Neural cell (in vitro differentiated cells): ENCODE results near the gene SND1.

Experiments used
- POLR2AphosphoS5 ChIP-seq: IDR thresholded peaks from 2 replicates; pipeline ENCODE4 v1.6.1; 2012
- RAD21 ChIP-seq: fragments of 450-650 bp; conservative IDR thresholded peaks from 2 replicates; pipeline ENCODE4 v1.6.1; 2014; ENCODE audit warnings: antibody characterized with exemption, mild to moderate bottlenecking, moderate library complexity
- SMC3 ChIP-seq: fragments of 450-650 bp; conservative IDR thresholded peaks from 2 replicates; pipeline ENCODE4 v1.6.1; 2014; ENCODE audit warnings: antibody characterized with exemption, mild to moderate bottlenecking, moderate library complexity; ENCODE audit not compliant: poor library complexity
- TAF1 ChIP-seq: IDR thresholded peaks from 2 replicates; pipeline ENCODE4 v1.6.1; 2012; ENCODE audit warnings: low read depth
- TF ChIP-seq, protein P1 (sequence below): fragments of 450-650 bp; IDR thresholded peaks from 2 replicates; pipeline ENCODE4 v1.5.1; 2014; ENCODE audit warnings: antibody characterized with exemption, mild to moderate bottlenecking, moderate library complexity; ENCODE audit not compliant: poor library complexity, severe bottlenecking

DNA sequence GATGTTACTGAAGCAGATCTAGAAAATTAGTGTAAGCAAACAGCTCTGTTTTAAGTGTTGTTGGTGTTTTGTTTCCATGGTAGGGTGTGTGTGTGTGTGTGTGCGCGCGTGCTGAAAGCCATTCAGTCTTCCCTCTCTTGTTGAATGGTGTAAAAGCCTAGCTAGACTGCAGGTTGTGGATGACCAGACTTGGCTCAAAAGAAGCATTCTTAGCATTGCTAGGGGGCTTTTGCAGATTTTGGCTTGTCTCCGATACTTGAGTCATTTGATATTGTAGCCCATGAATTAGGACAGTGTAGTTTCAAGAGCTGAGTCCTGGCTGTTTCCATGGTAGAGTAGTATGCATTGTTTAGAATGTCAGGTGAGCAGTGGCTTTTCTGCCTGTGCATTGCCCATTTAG is 99.1 kb downstream of the SND1 start:
- TF ChIP-seq, protein P1, sequence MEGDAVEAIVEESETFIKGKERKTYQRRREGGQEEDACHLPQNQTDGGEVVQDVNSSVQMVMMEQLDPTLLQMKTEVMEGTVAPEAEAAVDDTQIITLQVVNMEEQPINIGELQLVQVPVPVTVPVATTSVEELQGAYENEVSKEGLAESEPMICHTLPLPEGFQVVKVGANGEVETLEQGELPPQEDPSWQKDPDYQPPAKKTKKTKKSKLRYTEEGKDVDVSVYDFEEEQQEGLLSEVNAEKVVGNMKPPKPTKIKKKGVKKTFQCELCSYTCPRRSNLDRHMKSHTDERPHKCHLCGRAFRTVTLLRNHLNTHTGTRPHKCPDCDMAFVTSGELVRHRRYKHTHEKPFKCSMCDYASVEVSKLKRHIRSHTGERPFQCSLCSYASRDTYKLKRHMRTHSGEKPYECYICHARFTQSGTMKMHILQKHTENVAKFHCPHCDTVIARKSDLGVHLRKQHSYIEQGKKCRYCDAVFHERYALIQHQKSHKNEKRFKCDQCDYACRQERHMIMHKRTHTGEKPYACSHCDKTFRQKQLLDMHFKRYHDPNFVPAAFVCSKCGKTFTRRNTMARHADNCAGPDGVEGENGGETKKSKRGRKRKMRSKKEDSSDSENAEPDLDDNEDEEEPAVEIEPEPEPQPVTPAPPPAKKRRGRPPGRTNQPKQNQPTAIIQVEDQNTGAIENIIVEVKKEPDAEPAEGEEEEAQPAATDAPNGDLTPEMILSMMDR: no peak
- TF ChIP-seq POLR2AphosphoS5: no peak
- no peak for TF ChIP-seq RAD21
- no peak for TF ChIP-seq SMC3
- no peak for TF ChIP-seq TAF1
